Measurements from ENCODE around the gene ARID1B.

GRCh38 chr6:156985309-156985708, 208.1 kb downstream of the ARID1B start:
- TF ChIP-seq CTCF (IDR thresholded peaks at IDR 0.05; ENCODE audit: insufficient read depth, low read length, poor library complexity, severe bottlenecking) (no peak), EZH2phosphoT487 (conservative IDR thresholded peaks at IDR 0.05; ENCODE audit: low read length) (no peak)
